Stomach (tissue), 4 donors: ENCODE data around the gene CD14.
"Not testable (repeated sequence)": the region's sequence is repeated elsewhere in the genome, so short reads cannot be mapped to it uniquely, and the experiment has no call there.

Source experiments
- POLR2A ChIP-seq, 4 donors: fragments of 450-650 bp; IDR thresholded peaks; one replicate each; pipeline ENCODE4 v1.6.1; 2016; ENCODE audit warnings: antibody characterized with exemption in 4 of 4, control low read depth in 2 of 4, mild to moderate bottlenecking in 1 of 4, moderate library complexity in 1 of 4
- POLR2AphosphoS5 ChIP-seq, 3 donors: sonication (generic); formaldehyde crosslinking; IDR thresholded peaks; one replicate each; pipeline ENCODE4 v1.6.1; 2016; ENCODE audit warnings: antibody characterized with exemption in 3 of 3
- TF ChIP-seq, protein P1 (sequence below), 7 experiments: fragments of 450-650 bp in 4 of 7; fragments of 200-600 bp in 3 of 7; sonication (generic) in 3 of 7; IDR thresholded peaks; one replicate each; pipeline ENCODE4 v1.5.1; 2016 to 2019; ENCODE audit warnings: antibody characterized with exemption in 7 of 7, control low read depth in 2 of 7, mild to moderate bottlenecking in 1 of 7

GRCh38 chr5:140623061-140623460 is 9.9 kb downstream of the CD14 start:
- not testable (repeated sequence) for TF ChIP-seq POLR2A, POLR2AphosphoS5 (IDR thresholded peaks at IDR 0.05)
- TF ChIP-seq, protein P1, sequence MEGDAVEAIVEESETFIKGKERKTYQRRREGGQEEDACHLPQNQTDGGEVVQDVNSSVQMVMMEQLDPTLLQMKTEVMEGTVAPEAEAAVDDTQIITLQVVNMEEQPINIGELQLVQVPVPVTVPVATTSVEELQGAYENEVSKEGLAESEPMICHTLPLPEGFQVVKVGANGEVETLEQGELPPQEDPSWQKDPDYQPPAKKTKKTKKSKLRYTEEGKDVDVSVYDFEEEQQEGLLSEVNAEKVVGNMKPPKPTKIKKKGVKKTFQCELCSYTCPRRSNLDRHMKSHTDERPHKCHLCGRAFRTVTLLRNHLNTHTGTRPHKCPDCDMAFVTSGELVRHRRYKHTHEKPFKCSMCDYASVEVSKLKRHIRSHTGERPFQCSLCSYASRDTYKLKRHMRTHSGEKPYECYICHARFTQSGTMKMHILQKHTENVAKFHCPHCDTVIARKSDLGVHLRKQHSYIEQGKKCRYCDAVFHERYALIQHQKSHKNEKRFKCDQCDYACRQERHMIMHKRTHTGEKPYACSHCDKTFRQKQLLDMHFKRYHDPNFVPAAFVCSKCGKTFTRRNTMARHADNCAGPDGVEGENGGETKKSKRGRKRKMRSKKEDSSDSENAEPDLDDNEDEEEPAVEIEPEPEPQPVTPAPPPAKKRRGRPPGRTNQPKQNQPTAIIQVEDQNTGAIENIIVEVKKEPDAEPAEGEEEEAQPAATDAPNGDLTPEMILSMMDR (IDR thresholded peaks at IDR 0.05) = not testable (repeated sequence)
